K562 (cell line): ENCODE measurements around the gene TTC31. TPM values are rescaled to one million over a fixed set of nuclear protein-coding genes. Genes with fewer than 3 reads are reported as not detected.

Experiments used
- ARID4B ChIP-seq: sonication (generic); formaldehyde crosslinking; IDR thresholded peaks from 2 replicates; pipeline ENCODE4 v1.8.0; 2022; ENCODE audit warnings: mild to moderate bottlenecking, missing genetic modification reagents
- ATF1 ChIP-seq, 2 experiments: fragments of 450-650 bp in 1 of 2; IDR thresholded peaks; 2 replicates each; pipeline ENCODE4 v1.6.1; 2016; ENCODE audit warnings: missing compliant biosample characterization in 1 of 2, missing genetic modification characterization in 1 of 2
- CHD1 ChIP-seq: fragments of 200-600 bp; sonication (generic); IDR thresholded peaks from one replicate; pipeline ENCODE4 v1.6.1; 2012; ENCODE audit warnings: mild to moderate bottlenecking, moderate library complexity, low read length, inconsistent platforms
- CHD2 ChIP-seq: IDR thresholded peaks from 2 replicates; pipeline ENCODE4 v1.6.1; 2011; ENCODE audit warnings: low read depth, low read length
- CXXC5 ChIP-seq: fragments of 250-450 bp; sonication (Bioruptor Pico); IDR thresholded peaks from 2 replicates; pipeline ENCODE4 v1.8.0; 2022; ENCODE audit warnings: inconsistent platforms, mild to moderate bottlenecking, moderate library complexity
- EP400 ChIP-seq: fragments of 450-650 bp; IDR thresholded peaks from 2 replicates; pipeline ENCODE4 v1.6.1; 2017; ENCODE audit warnings: antibody characterized with exemption, mild to moderate bottlenecking, moderate library complexity
- FOXK1 ChIP-seq: sonication (generic); formaldehyde crosslinking; IDR thresholded peaks from 2 replicates; pipeline ENCODE4 v1.8.0; 2022; ENCODE audit warnings: missing genetic modification reagents, mild to moderate bottlenecking, borderline replicate concordance
- HCFC1 ChIP-seq: IDR thresholded peaks from 2 replicates; pipeline ENCODE4 v1.6.1; 2012; ENCODE audit warnings: low read depth, low read length, improper control_type of control experiment
- HDAC2 ChIP-seq: fragments of 450-650 bp; IDR thresholded peaks from 2 replicates; pipeline ENCODE4 v1.6.1; 2016; ENCODE audit warnings: mild to moderate bottlenecking
- KDM2B ChIP-seq: fragments of 250-450 bp; sonication (Bioruptor Pico); IDR thresholded peaks from 2 replicates; pipeline ENCODE4 v1.8.0; 2021; ENCODE audit warnings: mild to moderate bottlenecking, moderate library complexity
- LARP7 ChIP-seq: fragments of 450-650 bp; IDR thresholded peaks from 2 replicates; pipeline ENCODE4 v1.6.1; 2016
- MTA1 ChIP-seq: fragments of 450-650 bp; IDR thresholded peaks from 2 replicates; pipeline ENCODE4 v1.6.1; 2017; ENCODE audit warnings: borderline replicate concordance
- NCOA1 ChIP-seq: fragments of 450-650 bp; IDR thresholded peaks from 2 replicates; pipeline ENCODE4 v1.6.1; 2016; ENCODE audit warnings: low read depth
- NEUROD1 ChIP-seq: fragments of 150-350 bp; IDR thresholded peaks from 2 replicates; pipeline ENCODE4 v1.6.1; 2014; ENCODE audit warnings: borderline replicate concordance, low read length, low read depth; ENCODE audit not compliant: partially characterized antibody
- POLR3G ChIP-seq: IDR thresholded peaks from 2 replicates; pipeline ENCODE4 v1.6.1; 2011; ENCODE audit not compliant: insufficient read length, insufficient replicate concordance; ENCODE audit errors: extremely low read depth
- SUPT5H ChIP-seq: fragments of 450-650 bp; IDR thresholded peaks from 2 replicates; pipeline ENCODE4 v1.6.1; 2016
- TCF7 ChIP-seq: sonication (generic); IDR thresholded peaks from 2 replicates; pipeline ENCODE4 v1.6.1; 2016; ENCODE audit warnings: antibody characterized with exemption, borderline replicate concordance
- ZNF23 ChIP-seq: fragments of 250-450 bp; sonication (Bioruptor Pico); IDR thresholded peaks from 2 replicates; pipeline ENCODE4 v1.4.0; 2020; ENCODE audit warnings: mild to moderate bottlenecking
- polyA plus RNA-seq, 8 experiments: library from polyadenylated mRNA; depleted of rRNA in 4 of 8; stranded (reverse) in 5 of 8; unstranded in 3 of 8; fragments of >200 nt; fragmentation: Nextera tagmentation in 2 of 8; fragmentation: Illumina TruSeq in 1 of 8; extraction: Ambion mirVana in 2 of 8; extraction: Trizol in 1 of 8; gene quantifications; 2 replicates each; pipeline versions ENCODE4 v1.2.1 to v1.2.3, GENCODE V29; 2011 to 2014; ENCODE audit warnings: inconsistent platforms in 1 of 8, missing spikeins in 1 of 8
- total RNA-seq, 7 experiments: library from RNA; depleted of rRNA in 6 of 7; stranded (reverse); fragments of >200 nt in 6 of 7; fragmentation: Illumina TruSeq in 2 of 7; extraction: Trizol in 2 of 7; gene quantifications; 2 replicates each; pipeline versions ENCODE4 v1.2.1 to v1.2.3, GENCODE V29; 2011 to 2021; ENCODE audit warnings: low replicate concordance in 1 of 7
- TF ChIP-seq, protein P1 (sequence below): fragments of 250-450 bp; sonication (Bioruptor Pico); IDR thresholded peaks from 2 replicates; pipeline ENCODE4 v1.9.0; 2021; ENCODE audit warnings: mild to moderate bottlenecking, inconsistent platforms
- TF ChIP-seq, protein P2 (sequence below), 3 experiments: fragments of 200-800 bp in 1 of 3; sonication (Bioruptor generic) in 1 of 3; sonication (generic) in 1 of 3; formaldehyde crosslinking in 1 of 3; IDR thresholded peaks; 2 replicates each; pipeline versions ENCODE4 v1.6.1 to v1.8.0; 2016 to 2022; ENCODE audit warnings: mild to moderate bottlenecking in 2 of 3, missing compliant biosample characterization in 2 of 3, missing genetic modification characterization in 2 of 3, missing genetic modification reagents in 1 of 3

The TTC31 gene
- total and polyA plus RNA-seq, 9 of the 15 experiments (the other 6 are each of a cell fraction or from before 2014, with no cell fraction given) = 4.7 to 30.5 (median 15.9) TPM

DNA sequence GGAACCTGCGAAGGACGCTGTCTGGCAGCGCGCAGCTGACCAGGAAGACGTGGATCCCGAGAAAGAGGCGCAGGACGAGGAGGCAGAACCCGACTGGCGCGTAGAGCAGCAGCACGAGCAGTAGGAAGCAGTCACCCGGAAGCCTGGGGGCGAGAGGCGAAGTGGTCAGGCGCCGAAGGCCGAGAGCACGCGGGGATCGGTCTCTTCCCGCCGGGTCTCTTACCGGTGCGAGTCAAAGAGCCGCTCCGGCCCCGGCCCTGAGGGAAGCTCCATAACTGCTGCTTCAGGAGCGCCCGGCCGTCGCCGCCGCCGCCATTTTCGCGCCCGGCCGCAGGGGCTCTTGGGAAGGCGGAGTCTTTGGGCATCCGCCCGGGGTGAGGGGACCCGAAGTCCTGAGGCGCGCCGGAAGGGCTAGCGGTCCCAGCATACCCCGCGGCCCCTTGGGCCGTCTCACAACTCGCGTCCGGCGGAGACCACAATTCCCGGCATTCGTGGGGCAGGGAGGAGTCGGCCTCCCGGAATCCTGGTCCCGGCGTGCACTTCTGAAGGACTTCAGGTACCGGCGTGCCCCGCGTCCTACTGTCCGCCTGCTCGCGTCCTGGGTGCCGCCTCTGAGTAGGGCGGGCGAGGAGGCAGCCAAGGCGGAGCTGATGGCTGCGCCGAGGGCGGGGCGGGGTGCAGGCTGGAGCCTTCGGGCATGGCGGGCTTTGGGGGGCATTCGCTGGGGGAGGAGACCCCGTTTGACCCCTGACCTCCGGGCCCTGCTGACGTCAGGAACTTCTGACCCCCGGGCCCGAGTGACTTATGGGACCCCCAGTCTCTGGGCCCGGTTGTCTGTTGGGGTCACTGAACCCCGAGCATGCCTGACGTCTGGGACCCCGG, 46.7 kb downstream of the TTC31 start, which contains the start of the genes AUP1 and HTRA2 (continued):
- TF ChIP-seq ATF1 (CRISPR knock-in tag; IDR thresholded peaks at IDR 0.05) (peak; percentile 31), ATF1 (tag; IDR thresholded peaks at IDR 0.05) (peak; percentile 85), TCF7 (peak; percentile 82; the same call in 1 of the 2 replicates), FOXK1 (no peak), NEUROD1 (peak; percentile 27), CHD1 (peak; percentile 58), HDAC2 (peak; percentile 39; the same call in 1 of the 2 replicates), HCFC1 (peak; percentile 98), NCOA1 (peak; percentile 13; the same call in 1 of the 2 replicates), ARID4B (CRISPR knock-in tag) (0 out of 2 replicates have a peak, but pooled peaks have one; percentile 66), KDM2B (CRISPR knock-in tag) (no peak), POLR3G (no peak), ZNF23 (CRISPR knock-in tag) (no peak), CXXC5 (CRISPR knock-in tag) (peak; percentile 84), EP400 (peak; percentile 90), SUPT5H (peak; percentile 95), LARP7 (0 out of 2 replicates have a peak, but pooled peaks have one; percentile 9), MTA1 (peak; percentile 78; the same call in 1 of the 2 replicates), CHD2 (peak; percentile 43; the same call in 1 of the 2 replicates)
- TF ChIP-seq, protein P1, sequence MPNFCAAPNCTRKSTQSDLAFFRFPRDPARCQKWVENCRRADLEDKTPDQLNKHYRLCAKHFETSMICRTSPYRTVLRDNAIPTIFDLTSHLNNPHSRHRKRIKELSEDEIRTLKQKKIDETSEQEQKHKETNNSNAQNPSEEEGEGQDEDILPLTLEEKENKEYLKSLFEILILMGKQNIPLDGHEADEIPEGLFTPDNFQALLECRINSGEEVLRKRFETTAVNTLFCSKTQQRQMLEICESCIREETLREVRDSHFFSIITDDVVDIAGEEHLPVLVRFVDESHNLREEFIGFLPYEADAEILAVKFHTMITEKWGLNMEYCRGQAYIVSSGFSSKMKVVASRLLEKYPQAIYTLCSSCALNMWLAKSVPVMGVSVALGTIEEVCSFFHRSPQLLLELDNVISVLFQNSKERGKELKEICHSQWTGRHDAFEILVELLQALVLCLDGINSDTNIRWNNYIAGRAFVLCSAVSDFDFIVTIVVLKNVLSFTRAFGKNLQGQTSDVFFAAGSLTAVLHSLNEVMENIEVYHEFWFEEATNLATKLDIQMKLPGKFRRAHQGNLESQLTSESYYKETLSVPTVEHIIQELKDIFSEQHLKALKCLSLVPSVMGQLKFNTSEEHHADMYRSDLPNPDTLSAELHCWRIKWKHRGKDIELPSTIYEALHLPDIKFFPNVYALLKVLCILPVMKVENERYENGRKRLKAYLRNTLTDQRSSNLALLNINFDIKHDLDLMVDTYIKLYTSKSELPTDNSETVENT (CRISPR knock-in tag) = 0 out of 2 replicates have a peak, but pooled peaks have one; percentile 61
- TF ChIP-seq, protein P2, sequence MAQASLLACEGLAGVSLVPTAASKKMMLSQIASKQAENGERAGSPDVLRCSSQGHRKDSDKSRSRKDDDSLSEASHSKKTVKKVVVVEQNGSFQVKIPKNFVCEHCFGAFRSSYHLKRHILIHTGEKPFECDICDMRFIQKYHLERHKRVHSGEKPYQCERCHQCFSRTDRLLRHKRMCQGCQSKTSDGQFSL (CRISPR knock-in tag; IDR thresholded peaks at IDR 0.05) = no peak
- TF ChIP-seq, protein P2 (tag; IDR thresholded peaks at IDR 0.05) = no peak
